ENCODE measurements around the gene RIN3.

Gene RIN3

GRCh38 chr14:92719890-92720323 is 206.3 kb downstream of the RIN3 start:
- H3K27ac Mint-ChIP-seq, result no peak overlapping the region
- no peaks in the 10 kb centered on the region for H3K4me1 Mint-ChIP-seq (ENCODE audit: low read depth)
- H3K27me3 Mint-ChIP-seq (ENCODE audit: low read depth), result peaks cover 8% of the 10 kb centered on the region
- no peaks in the 10 kb centered on the region for H3K9me3 Mint-ChIP-seq
- no peaks in the 10 kb centered on the region for H3K36me3 Mint-ChIP-seq (ENCODE audit: low read depth)
- no peak overlapping the region for H3K4me3 Mint-ChIP-seq

- H3K27me3 Mint-ChIP-seq (ENCODE audit: low read depth), result peaks cover 24% of the 10 kb centered on the region
- H3K4me3 Mint-ChIP-seq, result no peak overlapping the region
- H3K4me1 Mint-ChIP-seq (ENCODE audit: low read depth), result peaks cover 18% of the 10 kb centered on the region
- H3K36me3 Mint-ChIP-seq (ENCODE audit: low read depth), result peaks cover 2% of the 10 kb centered on the region
- no peak overlapping the region for H3K27ac Mint-ChIP-seq
- peaks cover 4% of the 10 kb centered on the region for H3K9me3 Mint-ChIP-seq
Observed at GRCh38 chr14:92724516-92725340, 211.1 kb downstream of the RIN3 start.

GRCh38 chr14:92726135-92726932 is 212.8 kb downstream of the RIN3 start:
- Mint-ChIP-seq H3K4me1 (ENCODE audit: low read depth) (peaks cover 22% of the 10 kb centered on the region), H3K36me3 (ENCODE audit: low read depth) (peaks cover 3% of the 10 kb centered on the region), H3K4me3 (no peak overlapping the region), H3K27me3 (ENCODE audit: low read depth) (peaks cover 29% of the 10 kb centered on the region), H3K27ac (no peak overlapping the region), H3K9me3 (peaks cover 6% of the 10 kb centered on the region)

GRCh38 chr14:92726933-92727262 is 213.3 kb downstream of the RIN3 start:
- Mint-ChIP-seq H3K4me3 (no peak overlapping the region), H3K36me3 (ENCODE audit: low read depth) (peaks cover 7% of the 10 kb centered on the region), H3K27me3 (ENCODE audit: low read depth) (peaks cover 29% of the 10 kb centered on the region), H3K27ac (no peak overlapping the region), H3K4me1 (ENCODE audit: low read depth) (peaks cover 22% of the 10 kb centered on the region), H3K9me3 (peaks cover 11% of the 10 kb centered on the region)

GRCh38 chr14:92728759-92729364 is 215.3 kb downstream of the RIN3 start:
- Mint-ChIP-seq H3K27me3 (ENCODE audit: low read depth) (peaks cover 34% of the 10 kb centered on the region), H3K4me1 (ENCODE audit: low read depth) (peaks cover 22% of the 10 kb centered on the region), H3K27ac (no peak overlapping the region), H3K36me3 (ENCODE audit: low read depth) (peaks cover 7% of the 10 kb centered on the region), H3K4me3 (no peak overlapping the region), H3K9me3 (peaks cover 11% of the 10 kb centered on the region)

- Mint-ChIP-seq H3K27me3 (ENCODE audit: low read depth) (peaks cover 34% of the 10 kb centered on the region), H3K27ac (no peak overlapping the region), H3K4me1 (ENCODE audit: low read depth) (peaks cover 22% of the 10 kb centered on the region), H3K4me3 (no peak overlapping the region), H3K9me3 (peaks cover 11% of the 10 kb centered on the region), H3K36me3 (ENCODE audit: low read depth) (peaks cover 7% of the 10 kb centered on the region)
Observed at GRCh38 chr14:92729634-92730358, 216.2 kb downstream of the RIN3 start.

GRCh38 chr14:92731622-92732115 is 218.1 kb downstream of the RIN3 start:
- H3K4me3 Mint-ChIP-seq, result no peak overlapping the region
- H3K27ac Mint-ChIP-seq, result no peak overlapping the region
- peaks cover 37% of the 10 kb centered on the region for H3K27me3 Mint-ChIP-seq (ENCODE audit: low read depth)
- H3K4me1 Mint-ChIP-seq (ENCODE audit: low read depth), result peaks cover 20% of the 10 kb centered on the region
- H3K36me3 Mint-ChIP-seq (ENCODE audit: low read depth), result peaks cover 7% of the 10 kb centered on the region
- peaks cover 10% of the 10 kb centered on the region for H3K9me3 Mint-ChIP-seq

- no peak overlapping the region for H3K4me3 Mint-ChIP-seq
- no peak overlapping the region for H3K27ac Mint-ChIP-seq
- peaks cover 37% of the 10 kb centered on the region for H3K27me3 Mint-ChIP-seq (ENCODE audit: low read depth)
- peaks cover 28% of the 10 kb centered on the region for H3K4me1 Mint-ChIP-seq (ENCODE audit: low read depth)
- peaks cover 7% of the 10 kb centered on the region for H3K9me3 Mint-ChIP-seq
- peaks cover 6% of the 10 kb centered on the region for H3K36me3 Mint-ChIP-seq (ENCODE audit: low read depth)
Observed at GRCh38 chr14:92733007-92733406, 219.4 kb downstream of the RIN3 start.

GRCh38 chr14:92734618-92735017 is 221.0 kb downstream of the RIN3 start:
- no peak overlapping the region for H3K27ac Mint-ChIP-seq
- peaks cover 41% of the 10 kb centered on the region for H3K27me3 Mint-ChIP-seq (ENCODE audit: low read depth)
- peaks cover 7% of the 10 kb centered on the region for H3K9me3 Mint-ChIP-seq
- H3K4me3 Mint-ChIP-seq, result no peak overlapping the region
- peaks cover 6% of the 10 kb centered on the region for H3K36me3 Mint-ChIP-seq (ENCODE audit: low read depth)
- peaks cover 18% of the 10 kb centered on the region for H3K4me1 Mint-ChIP-seq (ENCODE audit: low read depth)

GRCh38 chr14:92735344-92735743 is 221.8 kb downstream of the RIN3 start:
- H3K27ac Mint-ChIP-seq, result no peak overlapping the region
- H3K4me3 Mint-ChIP-seq, result no peak overlapping the region
- H3K9me3 Mint-ChIP-seq, result peaks cover 7% of the 10 kb centered on the region
- peaks cover 6% of the 10 kb centered on the region for H3K36me3 Mint-ChIP-seq (ENCODE audit: low read depth)
- H3K4me1 Mint-ChIP-seq (ENCODE audit: low read depth), result peaks cover 12% of the 10 kb centered on the region
- H3K27me3 Mint-ChIP-seq (ENCODE audit: low read depth), result peaks cover 35% of the 10 kb centered on the region

GRCh38 chr14:92737206-92737605 is 223.6 kb downstream of the RIN3 start:
- peaks cover 26% of the 10 kb centered on the region for H3K27me3 Mint-ChIP-seq (ENCODE audit: low read depth)

GRCh38 chr14:92737619-92738188 is 224.1 kb downstream of the RIN3 start:
- H3K4me3 Mint-ChIP-seq, result no peak overlapping the region
- H3K9me3 Mint-ChIP-seq, result no peaks in the 10 kb centered on the region
- H3K36me3 Mint-ChIP-seq (ENCODE audit: low read depth), result no peaks in the 10 kb centered on the region
- peaks cover 26% of the 10 kb centered on the region for H3K27me3 Mint-ChIP-seq (ENCODE audit: low read depth)
- peaks cover 12% of the 10 kb centered on the region for H3K4me1 Mint-ChIP-seq (ENCODE audit: low read depth)
- H3K27ac Mint-ChIP-seq, result no peak overlapping the region

More at GRCh38 chr14:92737206-92737605, 223.6 kb downstream of the RIN3 start:
- Mint-ChIP-seq H3K36me3 (ENCODE audit: low read depth) (no peaks in the 10 kb centered on the region), H3K27ac (no peak overlapping the region), H3K4me1 (ENCODE audit: low read depth) (peaks cover 12% of the 10 kb centered on the region), H3K4me3 (peak overlapping the region; percentile 35), H3K9me3 (no peaks in the 10 kb centered on the region)
